Thyroid gland (tissue), 4 donors: ENCODE data around the gene CSTF3. TPM values are rescaled to one million over a fixed set of nuclear protein-coding genes. Genes with fewer than 3 reads are reported as not detected.

ENCODE experiments used
- DNase-seq, 2 donors: peaks; one replicate each; pipeline ENCODE4 v3.0.0-alpha.2; 2019
- H3K27ac ChIP-seq, 3 donors: fragments of 200-600 bp; sonication (generic); 1 replicate in 2 of 3; 2 replicates in 1 of 3; pipeline ENCODE4 v1.5.1; 2016 to 2019; ENCODE audit warnings: mild to moderate bottlenecking in 1 of 3, moderate library complexity in 1 of 3
- H3K27me3 ChIP-seq: fragments of 200-600 bp; sonication (generic); one replicate; pipeline ENCODE4 v1.5.1; 2019
- H3K36me3 ChIP-seq, 2 donors: fragments of 200-600 bp; sonication (generic); one replicate each; pipeline ENCODE4 v1.5.1; 2016 to 2019
- H3K4me1 ChIP-seq, 2 donors: fragments of 200-600 bp; sonication (generic); one replicate each; pipeline ENCODE4 v1.5.1; 2017 to 2019
- H3K4me3 ChIP-seq, 3 donors: fragments of 200-600 bp; sonication (generic); replicated peaks in 1 of 3; 1 replicate in 2 of 3; 2 replicates in 1 of 3; pipeline ENCODE4 v1.5.1; 2016; ENCODE audit warnings: mild to moderate bottlenecking in 1 of 3
- H3K9me3 ChIP-seq: fragments of 200-600 bp; sonication (generic); one replicate; pipeline ENCODE4 v1.5.1; 2017
- CTCF ChIP-seq, 6 experiments: fragments of 200-600 bp in 3 of 6; fragments of 450-650 bp in 3 of 6; sonication (generic) in 3 of 6; IDR thresholded peaks; one replicate each; pipeline ENCODE4 v1.5.1; 2016 to 2019; ENCODE audit warnings: antibody characterized with exemption in 6 of 6, mild to moderate bottlenecking in 2 of 6, inconsistent platforms in 1 of 6, moderate library complexity in 1 of 6
- POLR2A ChIP-seq, 2 donors: fragments of 450-650 bp; IDR thresholded peaks; one replicate each; pipeline ENCODE4 v1.6.1; 2017; ENCODE audit warnings: antibody characterized with exemption in 2 of 2, mild to moderate bottlenecking in 2 of 2, moderate library complexity in 1 of 2
- WGBS, 2 donors: methylation state at CpG; one replicate each; pipeline ENCODE4 v1.1.5; 2017; 5-methylcytosine and 5-hydroxymethylcytosine counted together
- intact Hi-C: fragments of 100-400 bp; cut with DNase I; formaldehyde crosslinking; loops from one replicate; pipeline ENCODE4 v1.15.1; 2023
- total RNA-seq, 4 donors: library from RNA; depleted of rRNA; stranded (reverse); fragments of >200 nt; gene quantifications; one replicate each; pipeline ENCODE4 v1.2.3, GENCODE V29; 2016

CSTF3 gene
- total RNA-seq, 4 donors from 2014 or later = 18.1 to 30.4 (median 26.2) TPM

GRCh38 chr11:33065445-33066178, 95.7 kb downstream of the CSTF3 start:
- no peak overlapping the region for H3K4me3 ChIP-seq
- H3K4me1 ChIP-seq = peaks cover 10 to 13% of the 10 kb centered on the region in 2 donors
- TF ChIP-seq POLR2A (IDR thresholded peaks at IDR 0.05) = no peak
- TF ChIP-seq CTCF (IDR thresholded peaks at IDR 0.05) = peak; percentile 57 to 87 (median 74)
- no peaks in the 10 kb centered on the region for H3K27me3 ChIP-seq
- H3K36me3 ChIP-seq = peaks cover 13 to 19% of the 10 kb centered on the region in 2 donors
- DNase-seq = peak; percentile 63 to 68
- H3K27ac ChIP-seq = no peak overlapping the region
- 73 to 86% methylated on average over 11 to 13 of the region's 22 CpGs for WGBS, 2 donors
- no peaks in the 10 kb centered on the region for H3K9me3 ChIP-seq
- intact Hi-C loops = loop anchor here (10.0 kb wide), 1 partner anchor 261 kb away; no protein-coding TSS in a partner anchor

GRCh38 chr11:33064866-33065265, 96.4 kb downstream of the CSTF3 start:
- DNase-seq = no peak
- no peak overlapping the region for H3K27ac ChIP-seq
- no peaks in the 10 kb centered on the region for H3K27me3 ChIP-seq
- H3K9me3 ChIP-seq = no peaks in the 10 kb centered on the region
- no peak for TF ChIP-seq POLR2A (IDR thresholded peaks at IDR 0.05)
- TF ChIP-seq CTCF (IDR thresholded peaks at IDR 0.05) = no peak
- WGBS, 2 donors = 92 to 96% methylated on average over 5 of the region's 5 CpGs
- intact Hi-C loops = loop anchor here (5.0 to 10.0 kb wide), 2 partner anchors 103 to 260 kb away; no protein-coding TSS in a partner anchor
- H3K4me1 ChIP-seq = peaks cover 10 to 13% of the 10 kb centered on the region in 2 donors
- no peak overlapping the region for H3K4me3 ChIP-seq
- H3K36me3 ChIP-seq = peaks cover 13 to 20% of the 10 kb centered on the region in 2 donors

GRCh38 chr11:33064033-33064825, 97.1 kb downstream of the CSTF3 start:
- no peak overlapping the region for H3K27ac ChIP-seq
- no peak overlapping the region for H3K4me3 ChIP-seq
- H3K9me3 ChIP-seq = no peaks in the 10 kb centered on the region
- intact Hi-C loops = loop anchor here (5.0 to 10.0 kb wide), 2 partner anchors 102 to 259 kb away; no protein-coding TSS in a partner anchor
- no peak for TF ChIP-seq POLR2A (IDR thresholded peaks at IDR 0.05)
- no peak for TF ChIP-seq CTCF (IDR thresholded peaks at IDR 0.05)
- peaks cover 13 to 23% of the 10 kb centered on the region in 2 donors for H3K36me3 ChIP-seq
- 64 to 72% methylated on average over 11 of the region's 11 CpGs for WGBS, 2 donors
- no peak for DNase-seq
- H3K27me3 ChIP-seq = no peaks in the 10 kb centered on the region
- peaks cover 10 to 13% of the 10 kb centered on the region in 2 donors for H3K4me1 ChIP-seq

GRCh38 chr11:33063326-33063881, 97.9 kb downstream of the CSTF3 start:
- Histone ChIP-seq H3K4me1 (peaks cover 10 to 13% of the 10 kb centered on the region in 2 donors), H3K27ac (no peak overlapping the region)
- DNase-seq = no peak

More at GRCh38 chr11:33063326-33063881, 97.9 kb downstream of the CSTF3 start:
- no peaks in the 10 kb centered on the region for H3K27me3 ChIP-seq
- 72 to 86% methylated on average over 3 of the region's 3 CpGs for WGBS, 2 donors
- no peak overlapping the region for H3K4me3 ChIP-seq
- no peak for TF ChIP-seq CTCF (IDR thresholded peaks at IDR 0.05)
- no peak for TF ChIP-seq POLR2A (IDR thresholded peaks at IDR 0.05)
- H3K9me3 ChIP-seq = no peaks in the 10 kb centered on the region
- intact Hi-C loops = loop anchor here (5.0 to 10.0 kb wide), 2 partner anchors 101 to 259 kb away; no protein-coding TSS in a partner anchor
- peaks cover 14 to 24% of the 10 kb centered on the region in 2 donors for H3K36me3 ChIP-seq
